Measurements from ENCODE around the gene EPB41L4B.

GRCh38 chr9:109323771-109324170, 2.9 kb upstream of the EPB41L4B start:
- TF ChIP-seq MYC (IDR thresholded peaks at IDR 0.05; ENCODE audit: low read depth, low read length) = no peak
- no peak for TF ChIP-seq CTCF (IDR thresholded peaks at IDR 0.05; ENCODE audit: low read depth, low read length)

Data from NB4 (cell line).